Activated naive CD8-positive, alpha-beta T cell treated with anti-CD3 and anti-CD28 coated beads, Interleukin-2, amount 50 U/mL, for 24 hours (primary cell): ENCODE measurements around the gene GABRR1.
"Not testable (repeated sequence)": the region's sequence is repeated elsewhere in the genome, so short reads cannot be mapped to it uniquely, and the experiment has no call there.

ENCODE experiments used
- ATAC-seq: fragments of 150-1000 bp; cut with Tn5 transposase; one replicate; pipeline ENCODE4 v1.10.0; 2021
- DNase-seq: peaks from one replicate; pipeline ENCODE4 v3.0.0; 2021
- H3K27ac Mint-ChIP-seq: one replicate; pipeline ENCODE4 v1.8.0; 2021; ENCODE audit warnings: mild to moderate bottlenecking, mixed read lengths
- H3K27me3 Mint-ChIP-seq: one replicate; pipeline ENCODE4 v1.8.0; 2021; ENCODE audit warnings: mixed read lengths
- H3K36me3 Mint-ChIP-seq: one replicate; pipeline ENCODE4 v1.8.0; 2021; ENCODE audit warnings: low read depth, mixed read lengths
- H3K4me1 Mint-ChIP-seq: one replicate; pipeline ENCODE4 v1.8.0; 2021; ENCODE audit warnings: mixed read lengths
- H3K4me3 Mint-ChIP-seq: one replicate; pipeline ENCODE4 v1.8.0; 2021; ENCODE audit warnings: mild to moderate bottlenecking, moderate library complexity, mixed read lengths
- H3K9me3 Mint-ChIP-seq: one replicate; pipeline ENCODE4 v1.8.0; 2021; ENCODE audit warnings: mixed read lengths

Gene GABRR1

DNA sequence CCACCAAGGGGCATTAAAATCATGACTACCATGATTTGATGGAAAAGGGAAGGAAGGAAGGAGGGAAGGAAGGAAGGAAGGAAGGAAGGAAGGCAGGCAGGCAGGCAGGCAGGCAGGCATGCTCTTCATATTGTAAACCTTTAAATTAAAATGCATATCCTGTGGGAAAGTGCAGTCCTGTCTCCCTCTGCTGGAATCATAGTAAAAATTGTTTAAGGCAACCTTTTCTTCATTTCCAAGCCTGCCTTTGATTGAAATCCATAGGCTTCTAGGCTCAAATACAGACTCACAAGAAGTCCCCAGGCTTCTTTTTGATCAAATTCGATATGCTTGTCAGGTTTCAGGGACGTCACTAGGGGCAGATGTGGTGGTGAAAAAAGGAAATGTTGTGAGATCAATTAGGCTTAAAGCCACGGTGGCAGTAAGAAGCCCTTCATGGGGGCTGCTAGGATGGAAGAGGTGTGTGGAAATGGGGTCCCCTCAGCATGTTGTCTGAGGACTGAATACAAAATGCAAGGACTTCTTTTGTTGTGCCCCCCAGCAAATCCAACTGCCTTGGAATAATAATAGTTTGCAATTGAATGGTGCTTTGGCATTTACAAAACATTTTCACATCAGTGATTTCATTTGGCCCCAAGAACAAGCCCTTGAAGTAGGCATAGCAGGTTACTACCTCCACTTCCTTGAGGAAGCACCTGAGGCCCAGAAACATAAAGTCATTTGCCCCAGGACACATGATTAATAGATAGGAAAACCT is 25.6 kb upstream of the GABRR1 start:
- Mint-ChIP-seq H3K4me1 (peaks cover 13% of the 10 kb centered on the region), H3K4me3 (no peak overlapping the region), H3K27ac (no peak overlapping the region), H3K9me3 (no peaks in the 10 kb centered on the region), H3K27me3 (peaks cover 2% of the 10 kb centered on the region), H3K36me3 (no peaks in the 10 kb centered on the region)
- ATAC-seq (no peak), DNase-seq (no peak)

DNA sequence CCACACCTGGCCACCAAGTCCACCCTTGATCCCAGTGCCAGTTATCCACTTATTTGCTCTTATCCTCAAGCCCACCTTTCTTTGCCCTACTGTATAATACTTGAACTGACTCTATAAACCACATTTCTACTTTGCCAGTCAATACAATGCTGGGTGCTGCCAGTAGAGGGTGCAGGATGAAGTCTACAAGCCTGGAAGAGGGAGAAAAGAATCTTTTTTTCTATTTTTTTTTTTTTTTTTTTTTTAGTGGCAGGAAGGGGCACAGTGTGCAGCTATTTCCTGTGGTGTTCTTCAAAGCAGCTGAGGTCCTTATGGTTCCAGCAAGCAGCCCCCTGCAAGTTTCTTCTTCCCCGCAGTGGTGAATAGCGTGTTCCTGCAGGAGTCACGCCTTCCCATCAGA is 22.2 kb upstream of the GABRR1 start:
- Mint-ChIP-seq H3K9me3 (no peaks in the 10 kb centered on the region), H3K36me3 (no peaks in the 10 kb centered on the region), H3K4me3 (no peak overlapping the region), H3K4me1 (peaks cover 13% of the 10 kb centered on the region), H3K27ac (no peak overlapping the region), H3K27me3 (peaks cover 10% of the 10 kb centered on the region)
- ATAC-seq (no peak), DNase-seq (peak; percentile 15)

DNA sequence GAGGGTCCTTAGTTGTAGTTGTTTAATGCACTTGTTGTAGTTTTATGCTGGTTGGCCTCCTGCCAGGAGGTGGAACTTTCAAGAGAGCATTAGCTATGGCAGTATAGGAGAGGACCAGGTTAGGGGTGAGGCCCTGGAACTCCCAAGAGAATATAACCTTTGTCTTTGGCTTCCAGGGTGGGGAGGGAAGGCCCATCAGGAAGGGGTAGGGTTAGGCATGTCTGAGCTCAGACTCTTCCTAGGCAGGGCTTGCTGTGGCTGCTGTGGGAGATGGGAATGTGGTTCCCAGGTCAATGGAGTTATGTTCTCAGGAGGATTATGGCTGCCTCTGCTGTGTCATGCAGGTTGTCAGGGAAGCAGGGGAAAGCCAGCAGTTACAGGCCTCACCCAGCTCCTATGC is 20.0 kb upstream of the GABRR1 start:
- peaks cover 25% of the 10 kb centered on the region for H3K27me3 Mint-ChIP-seq
- ATAC-seq = no peak

DNA sequence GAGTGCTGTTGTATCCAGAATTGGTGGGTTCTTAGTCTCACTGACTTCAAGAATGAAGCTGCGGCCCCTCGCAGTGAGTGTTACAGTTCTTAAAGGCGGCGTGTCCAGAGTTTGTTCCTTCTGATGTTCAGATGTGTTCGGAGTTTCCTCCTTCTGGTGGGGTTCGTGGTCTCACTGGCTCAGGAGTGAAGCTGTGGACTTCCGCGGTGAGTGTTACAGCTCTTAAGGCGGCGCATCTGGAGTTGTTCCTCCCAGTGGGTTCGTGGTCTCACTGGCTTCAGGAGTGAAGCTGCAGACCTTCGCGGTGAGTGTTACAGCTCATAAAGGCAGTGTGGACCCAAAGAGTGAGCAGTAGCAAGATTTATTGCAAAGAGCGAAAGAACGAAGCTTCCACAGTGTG is 16.4 kb upstream of the GABRR1 start:
- not testable (repeated sequence) for H3K27ac Mint-ChIP-seq
- H3K27me3 Mint-ChIP-seq = peaks cover 30% of the 10 kb centered on the region

More for the DNA sequence above, 20.0 kb upstream of the GABRR1 start:
- no peaks in the 10 kb centered on the region for H3K9me3 Mint-ChIP-seq
- peaks cover 10% of the 10 kb centered on the region for H3K4me1 Mint-ChIP-seq
- DNase-seq = no peak
- no peaks in the 10 kb centered on the region for H3K36me3 Mint-ChIP-seq
- no peak overlapping the region for H3K27ac Mint-ChIP-seq
- no peak overlapping the region for H3K4me3 Mint-ChIP-seq

DNA sequence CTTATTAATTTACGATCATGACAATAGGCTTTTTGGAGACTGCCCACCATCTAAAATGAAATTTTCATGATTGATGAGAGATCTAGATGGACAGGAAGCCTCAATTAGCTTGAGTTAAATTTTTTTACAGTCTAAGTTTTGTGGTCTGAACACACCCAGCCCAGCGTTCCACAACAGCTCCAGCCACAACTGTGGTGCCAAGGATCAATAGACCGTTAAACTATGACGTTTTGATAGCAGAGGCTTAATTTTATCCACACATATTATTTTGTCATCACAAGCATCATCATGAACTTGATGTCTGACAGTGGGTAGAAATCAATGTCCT is 5.5 kb upstream of the GABRR1 start:
- Mint-ChIP-seq H3K27ac (no peak overlapping the region), H3K9me3 (no peaks in the 10 kb centered on the region), H3K27me3 (peaks cover 3% of the 10 kb centered on the region), H3K36me3 (no peaks in the 10 kb centered on the region), H3K4me3 (no peak overlapping the region), H3K4me1 (no peaks in the 10 kb centered on the region)
- ATAC-seq (no peak), DNase-seq (no peak)

More for the DNA sequence above, 16.4 kb upstream of the GABRR1 start:
- ATAC-seq, H3K4me1 Mint-ChIP-seq, H3K9me3 Mint-ChIP-seq, DNase-seq, H3K36me3 Mint-ChIP-seq: not testable (repeated sequence)
- peak overlapping the region; percentile 65 for H3K4me3 Mint-ChIP-seq

DNA sequence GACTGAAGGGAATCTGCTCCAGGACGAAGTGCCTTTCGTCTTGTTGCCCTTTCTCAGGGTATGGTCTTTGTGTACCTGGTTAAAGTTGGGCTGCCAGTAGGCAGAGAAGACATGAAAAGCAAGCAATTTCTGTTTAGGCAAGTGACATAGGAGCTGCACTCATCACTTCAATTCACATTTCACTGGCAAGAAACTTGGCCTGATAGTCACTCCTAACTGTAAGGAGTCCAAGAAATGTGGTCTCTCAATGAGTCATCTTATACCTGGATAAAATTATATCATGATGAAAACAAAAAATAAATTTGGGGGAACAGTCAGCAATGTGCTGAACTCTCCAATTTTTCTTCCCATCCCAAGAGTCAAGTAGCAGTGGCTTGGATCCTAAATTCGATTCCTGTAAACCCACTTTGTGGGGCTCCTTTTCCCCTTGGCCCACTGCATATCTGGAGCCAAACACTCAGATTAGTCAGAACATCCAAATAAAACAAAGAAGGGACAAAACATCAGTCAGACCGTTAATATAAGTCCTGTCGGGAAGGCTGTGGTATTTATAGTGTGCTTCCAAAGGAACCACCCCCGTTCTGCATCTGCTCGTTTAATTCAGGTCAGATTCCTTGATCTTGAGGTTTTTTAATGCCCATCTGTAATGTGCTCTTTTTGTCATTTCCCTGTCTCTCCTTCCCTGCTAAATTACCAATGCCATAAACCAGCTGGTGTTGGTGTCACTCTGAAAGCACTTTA is 5.0 kb upstream of the GABRR1 start:
- no peak overlapping the region for H3K4me3 Mint-ChIP-seq
- no peak overlapping the region for H3K27ac Mint-ChIP-seq
- no peak for DNase-seq
- no peaks in the 10 kb centered on the region for H3K36me3 Mint-ChIP-seq
- H3K9me3 Mint-ChIP-seq = no peaks in the 10 kb centered on the region
- H3K27me3 Mint-ChIP-seq = peaks cover 4% of the 10 kb centered on the region
- H3K4me1 Mint-ChIP-seq = no peaks in the 10 kb centered on the region
- ATAC-seq = no peak

DNA sequence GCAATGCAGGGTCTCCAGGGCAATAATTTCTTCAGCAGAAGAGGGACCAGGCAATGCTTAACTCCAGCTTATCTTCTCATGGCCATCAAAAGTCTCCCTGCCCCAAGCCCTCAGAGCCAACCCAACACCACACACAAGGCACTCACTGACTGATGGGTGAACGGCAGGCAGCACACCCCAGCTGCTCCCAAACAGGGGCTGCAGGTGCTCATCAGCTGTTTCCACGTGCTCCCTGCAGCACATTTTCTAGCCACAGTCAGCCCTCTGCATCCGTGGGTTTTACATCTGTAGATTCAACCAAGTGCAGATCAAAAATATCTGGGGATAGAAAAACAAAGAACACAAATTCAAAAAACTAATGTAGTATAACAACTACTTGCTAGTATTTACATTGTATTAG is 4.0 kb upstream of the GABRR1 start:
- Mint-ChIP-seq H3K27me3 (peaks cover 4% of the 10 kb centered on the region), H3K4me3 (no peak overlapping the region), H3K27ac (no peak overlapping the region), H3K36me3 (no peaks in the 10 kb centered on the region), H3K9me3 (no peaks in the 10 kb centered on the region), H3K4me1 (no peaks in the 10 kb centered on the region)
- no peak for DNase-seq
- no peak for ATAC-seq

DNA sequence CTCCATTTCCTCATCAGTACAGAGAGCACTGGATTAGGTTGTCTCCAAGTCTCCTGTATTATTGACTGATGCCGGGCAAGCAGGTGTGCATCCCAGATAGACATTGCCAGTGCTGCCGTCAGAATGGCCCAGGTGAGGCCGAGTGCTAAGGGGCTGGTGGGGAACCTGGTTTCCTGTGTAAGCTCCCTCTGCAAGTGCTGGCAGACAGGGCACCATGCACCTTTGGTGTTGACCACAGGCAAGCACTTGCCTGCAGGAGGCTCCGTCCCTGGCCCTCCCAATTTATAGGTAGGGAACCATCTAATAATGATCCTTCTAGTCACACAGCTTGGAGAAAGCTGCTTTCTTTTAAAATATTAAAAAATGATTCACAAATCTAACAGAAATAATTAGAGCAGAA is 747 bp downstream of the GABRR1 start:
- peaks cover 8% of the 10 kb centered on the region for H3K27me3 Mint-ChIP-seq
- ATAC-seq = no peak
- H3K27ac Mint-ChIP-seq = no peak overlapping the region
- DNase-seq = no peak
- no peaks in the 10 kb centered on the region for H3K4me1 Mint-ChIP-seq
- no peak overlapping the region for H3K4me3 Mint-ChIP-seq
- H3K9me3 Mint-ChIP-seq = no peaks in the 10 kb centered on the region
- no peaks in the 10 kb centered on the region for H3K36me3 Mint-ChIP-seq

DNA sequence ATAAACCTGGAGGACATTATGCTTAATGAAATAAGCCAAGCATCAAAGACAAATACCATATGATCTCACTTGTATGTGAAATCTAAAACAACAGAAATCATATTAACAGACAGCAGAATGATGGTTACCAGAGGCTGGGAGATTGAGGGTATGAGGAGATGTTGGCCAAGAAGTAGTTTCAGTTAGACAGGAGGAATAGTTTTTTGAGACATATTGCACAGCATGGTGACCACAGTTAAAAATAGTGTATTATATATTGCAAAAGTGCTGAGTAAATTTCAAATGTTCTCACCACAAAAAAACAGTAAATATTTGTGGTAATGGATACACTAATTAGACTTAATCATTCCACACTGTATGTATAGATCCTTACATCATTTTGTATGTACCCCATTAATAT is 1.8 kb downstream of the GABRR1 start:
- no peak for DNase-seq
- Mint-ChIP-seq H3K4me1 (no peaks in the 10 kb centered on the region), H3K4me3 (no peak overlapping the region), H3K27ac (no peak overlapping the region), H3K27me3 (peaks cover 11% of the 10 kb centered on the region), H3K9me3 (no peaks in the 10 kb centered on the region), H3K36me3 (no peaks in the 10 kb centered on the region)
- ATAC-seq = no peak

DNA sequence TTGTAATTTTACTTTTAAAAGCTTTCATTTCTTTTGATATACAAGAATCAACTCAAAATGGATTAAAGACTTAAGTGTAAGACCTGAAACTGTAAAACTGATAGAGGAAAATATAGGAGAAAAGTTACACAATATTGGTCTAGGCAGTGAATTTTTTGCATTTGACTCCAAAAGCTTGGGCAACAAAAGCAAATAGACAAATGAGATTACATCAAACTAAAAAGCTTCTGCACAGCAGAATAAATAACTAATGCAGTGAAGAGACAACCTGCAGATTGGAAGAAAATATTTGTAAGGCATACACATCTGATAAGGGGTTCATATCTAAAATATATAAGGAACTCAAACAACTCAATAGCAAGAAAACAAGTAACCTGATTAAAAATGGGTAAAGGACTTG is 3.0 kb downstream of the GABRR1 start:
- Mint-ChIP-seq H3K36me3 (no peaks in the 10 kb centered on the region), H3K9me3 (no peaks in the 10 kb centered on the region), H3K27me3 (peaks cover 11% of the 10 kb centered on the region), H3K4me1 (no peaks in the 10 kb centered on the region), H3K27ac (no peak overlapping the region), H3K4me3 (no peak overlapping the region)
- no peak for ATAC-seq
- DNase-seq = no peak

DNA sequence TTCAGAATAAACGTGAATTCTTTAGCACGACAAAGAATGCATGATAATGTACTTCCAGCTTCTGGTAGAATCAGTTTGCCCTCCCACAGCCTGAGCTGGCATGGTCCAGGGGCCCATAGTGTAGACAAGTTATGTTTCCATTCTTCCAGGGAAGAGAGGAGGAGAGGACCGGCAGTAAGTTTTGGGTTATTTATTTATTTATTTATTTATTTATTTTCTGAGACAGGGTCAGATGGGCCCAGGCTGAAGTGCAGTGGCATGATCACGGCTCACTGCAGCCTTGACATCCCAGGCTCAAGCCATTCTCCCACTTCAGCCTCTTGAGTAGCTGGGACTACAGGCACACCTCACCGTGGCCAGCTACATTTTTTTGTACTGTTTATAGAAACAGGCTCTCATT is 4.7 kb downstream of the GABRR1 start:
- no peak for ATAC-seq
- no peak overlapping the region for H3K4me3 Mint-ChIP-seq
- H3K4me1 Mint-ChIP-seq = no peaks in the 10 kb centered on the region
- H3K9me3 Mint-ChIP-seq = no peaks in the 10 kb centered on the region
- no peak for DNase-seq
- H3K27me3 Mint-ChIP-seq = peaks cover 7% of the 10 kb centered on the region
- no peaks in the 10 kb centered on the region for H3K36me3 Mint-ChIP-seq
- H3K27ac Mint-ChIP-seq = no peak overlapping the region

DNA sequence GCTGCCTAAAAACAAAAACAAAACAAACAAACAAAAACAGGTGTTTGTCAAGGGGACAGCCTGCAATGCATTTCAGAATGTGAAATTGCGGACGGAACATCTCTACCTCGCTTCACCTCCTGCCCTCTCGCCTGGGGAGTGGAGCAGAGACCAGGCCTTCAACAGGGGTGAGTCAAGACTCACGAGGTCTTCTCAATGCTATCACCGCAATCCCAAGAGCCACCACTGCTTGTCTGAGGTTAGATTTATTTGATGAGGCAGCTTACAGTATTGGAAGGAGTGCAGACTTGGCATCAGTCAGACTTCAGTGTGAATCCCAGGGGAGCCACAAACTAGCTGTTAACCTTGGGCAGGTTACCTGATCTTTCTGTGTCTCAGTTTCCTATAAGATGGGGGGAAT is 7.7 kb downstream of the GABRR1 start:
- Mint-ChIP-seq H3K9me3 (no peaks in the 10 kb centered on the region), H3K4me3 (no peak overlapping the region), H3K27ac (no peak overlapping the region), H3K4me1 (no peaks in the 10 kb centered on the region), H3K27me3 (peaks cover 4% of the 10 kb centered on the region), H3K36me3 (no peaks in the 10 kb centered on the region)
- ATAC-seq (no peak), DNase-seq (no peak)

DNA sequence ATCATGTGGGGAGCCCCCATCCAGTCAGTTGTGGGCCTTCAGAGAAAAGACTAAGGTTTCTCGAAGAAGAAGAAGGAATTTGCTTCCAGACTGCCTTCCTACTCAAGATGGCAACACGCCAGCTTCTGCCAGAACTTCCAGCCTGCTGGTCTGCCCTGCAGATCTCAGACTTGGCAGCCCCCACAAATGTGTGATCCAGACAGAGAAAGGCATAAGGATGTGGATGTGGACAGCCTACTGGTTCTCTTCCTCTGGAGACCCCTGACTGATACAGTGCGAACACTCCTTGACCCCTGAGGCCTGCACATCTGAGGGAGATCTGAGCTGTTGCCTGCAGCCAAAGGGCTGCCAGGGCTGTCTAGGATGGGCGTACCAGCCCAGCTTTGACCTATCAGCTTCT is 8.6 kb downstream of the GABRR1 start:
- Mint-ChIP-seq H3K4me3 (no peak overlapping the region), H3K27me3 (peaks cover 2% of the 10 kb centered on the region), H3K9me3 (no peaks in the 10 kb centered on the region), H3K4me1 (no peaks in the 10 kb centered on the region), H3K27ac (no peak overlapping the region), H3K36me3 (no peaks in the 10 kb centered on the region)
- DNase-seq (no peak), ATAC-seq (no peak)

DNA sequence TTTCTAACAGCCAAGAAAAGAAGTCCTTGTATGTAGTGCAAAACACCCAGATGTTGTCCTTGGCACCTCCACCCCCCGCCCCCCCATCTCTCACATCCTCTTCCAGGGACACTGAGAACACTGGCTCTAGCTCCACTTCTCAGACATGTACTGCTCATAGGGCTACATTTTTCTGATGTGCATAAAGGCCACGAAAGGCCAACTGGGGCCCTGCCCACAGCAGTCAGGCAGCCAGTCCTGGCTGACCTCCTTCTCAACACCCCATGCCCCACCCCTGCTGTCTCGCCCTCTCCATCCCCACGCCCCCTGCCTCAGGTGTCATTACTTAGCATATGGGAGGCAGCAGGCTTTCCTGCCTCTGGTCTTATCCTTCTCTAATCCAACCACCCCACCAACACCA is 11.3 kb downstream of the GABRR1 start:
- ATAC-seq = no peak
- no peak overlapping the region for H3K4me3 Mint-ChIP-seq
- H3K36me3 Mint-ChIP-seq = no peaks in the 10 kb centered on the region
- no peaks in the 10 kb centered on the region for H3K9me3 Mint-ChIP-seq
- H3K27me3 Mint-ChIP-seq = no peaks in the 10 kb centered on the region
- no peaks in the 10 kb centered on the region for H3K4me1 Mint-ChIP-seq
- no peak for DNase-seq
- H3K27ac Mint-ChIP-seq = no peak overlapping the region

DNA sequence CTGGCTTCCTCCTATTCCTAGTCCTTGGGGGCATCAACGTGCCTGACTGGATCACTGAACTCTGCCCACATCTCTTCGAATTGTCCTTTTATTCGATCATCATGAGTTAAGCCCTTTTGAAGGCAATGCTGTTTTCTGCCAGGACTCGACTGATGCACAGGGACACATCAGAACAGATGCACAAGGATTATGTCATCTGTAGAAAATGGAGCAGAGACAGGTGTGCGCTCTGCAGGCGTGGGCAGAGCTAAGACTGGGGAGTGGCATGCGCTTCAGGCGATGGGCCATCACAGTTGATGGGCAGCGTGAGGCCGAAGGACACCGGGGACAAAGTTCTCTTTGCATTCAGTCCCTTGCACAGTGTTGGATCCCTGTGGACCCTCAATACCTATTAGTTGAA is 13.1 kb downstream of the GABRR1 start:
- Mint-ChIP-seq H3K4me3 (no peak overlapping the region), H3K27me3 (no peaks in the 10 kb centered on the region), H3K36me3 (no peaks in the 10 kb centered on the region), H3K4me1 (no peaks in the 10 kb centered on the region), H3K9me3 (no peaks in the 10 kb centered on the region), H3K27ac (no peak overlapping the region)
- DNase-seq (no peak), ATAC-seq (no peak)
